Measurements from ENCODE around the gene TMEM181.

GRCh38 chr6:158558415-158559306, 1.2 kb upstream of the TMEM181 start:
- no peak for TF ChIP-seq CTCF (IDR thresholded peaks at IDR 0.05)
- no peak for TF ChIP-seq POLR2A (IDR thresholded peaks at IDR 0.05)
